Measurements from ENCODE around the gene SPOCK3. TPM values are rescaled to one million over a fixed set of nuclear protein-coding genes. Genes with fewer than 3 reads are reported as not detected.

The SPOCK3 gene
- total and polyA plus RNA-seq, 2 experiments from 2014 or later, result 1.6 to 4.1 TPM

- TF ChIP-seq ZNF462 (CRISPR knock-in tag; IDR thresholded peaks at IDR 0.05) (no peak), ZNF114 (CRISPR knock-in tag; IDR thresholded peaks at IDR 0.05) (no peak), CREB1 (CRISPR knock-in tag; IDR thresholded peaks at IDR 0.05; ENCODE audit: low read depth) (no peak), ETS1 (IDR thresholded peaks at IDR 0.05) (no peak), CTCF (conservative IDR thresholded peaks at IDR 0.05; ENCODE audit: low read depth in 2 of 2) (no peak), EZH2phosphoT487 (IDR thresholded peaks at IDR 0.05; ENCODE audit: unreplicated experiment) (no peak)
These were observed 210.8 kb downstream of the SPOCK3 start (continued) for GRCh38 chr4:167023364-167023925.

Data from GM23338 (cell line).